NCI-H510A treated with DMSO at 0.1 percent for 48 hours (cell line): ENCODE measurements around the gene LRG1.
"Not testable (repeated sequence)": the region's sequence is repeated elsewhere in the genome, so short reads cannot be mapped to it uniquely, and the experiment has no call there.

Experiments
- DNase-seq: peaks from one replicate; lab custom pipeline; 2025; lab: John Stamatoyannopoulos, UW

The LRG1 gene

GRCh38 chr19:4553092-4553695, 13.4 kb upstream of the LRG1 start:
- DNase-seq = no peak

GRCh38 chr19:4552525-4552819, 12.6 kb upstream of the LRG1 start:
- no peak for DNase-seq

DNA sequence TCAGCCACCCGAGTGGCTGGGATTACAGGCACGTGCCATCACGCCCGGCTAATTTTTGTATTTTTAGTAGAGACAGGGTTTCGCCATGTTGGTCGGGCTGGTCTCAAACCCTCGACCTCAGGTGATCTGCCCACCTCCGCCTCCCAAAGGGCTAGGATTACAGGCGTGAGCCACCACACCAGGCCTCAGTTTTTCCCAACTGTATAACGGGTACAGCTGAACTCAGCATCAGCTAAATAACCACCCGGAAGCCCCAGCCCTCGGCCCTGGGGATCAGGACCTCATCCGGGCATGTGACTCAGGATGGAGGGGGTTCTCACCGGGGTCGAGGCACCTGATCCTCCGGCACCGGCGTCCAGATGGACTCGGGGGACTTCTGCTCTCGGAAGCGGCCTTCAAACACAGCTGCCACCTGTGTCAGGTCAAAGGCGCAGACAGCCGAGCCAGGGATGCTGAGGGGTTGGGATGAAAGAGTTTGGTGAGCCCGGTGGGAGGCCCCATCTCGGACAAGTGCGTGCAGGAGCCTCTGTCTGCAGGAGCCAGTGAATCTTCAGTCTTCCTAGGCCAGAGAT, 10.7 kb upstream of the LRG1 start:
- DNase-seq = no peak

- no peak for DNase-seq
These were observed 10.2 kb upstream of the LRG1 start for GRCh38 chr19:4550018-4550417.

- DNase-seq = no peak
These were observed 8.4 kb upstream of the LRG1 start for GRCh38 chr19:4548238-4548584.

DNA sequence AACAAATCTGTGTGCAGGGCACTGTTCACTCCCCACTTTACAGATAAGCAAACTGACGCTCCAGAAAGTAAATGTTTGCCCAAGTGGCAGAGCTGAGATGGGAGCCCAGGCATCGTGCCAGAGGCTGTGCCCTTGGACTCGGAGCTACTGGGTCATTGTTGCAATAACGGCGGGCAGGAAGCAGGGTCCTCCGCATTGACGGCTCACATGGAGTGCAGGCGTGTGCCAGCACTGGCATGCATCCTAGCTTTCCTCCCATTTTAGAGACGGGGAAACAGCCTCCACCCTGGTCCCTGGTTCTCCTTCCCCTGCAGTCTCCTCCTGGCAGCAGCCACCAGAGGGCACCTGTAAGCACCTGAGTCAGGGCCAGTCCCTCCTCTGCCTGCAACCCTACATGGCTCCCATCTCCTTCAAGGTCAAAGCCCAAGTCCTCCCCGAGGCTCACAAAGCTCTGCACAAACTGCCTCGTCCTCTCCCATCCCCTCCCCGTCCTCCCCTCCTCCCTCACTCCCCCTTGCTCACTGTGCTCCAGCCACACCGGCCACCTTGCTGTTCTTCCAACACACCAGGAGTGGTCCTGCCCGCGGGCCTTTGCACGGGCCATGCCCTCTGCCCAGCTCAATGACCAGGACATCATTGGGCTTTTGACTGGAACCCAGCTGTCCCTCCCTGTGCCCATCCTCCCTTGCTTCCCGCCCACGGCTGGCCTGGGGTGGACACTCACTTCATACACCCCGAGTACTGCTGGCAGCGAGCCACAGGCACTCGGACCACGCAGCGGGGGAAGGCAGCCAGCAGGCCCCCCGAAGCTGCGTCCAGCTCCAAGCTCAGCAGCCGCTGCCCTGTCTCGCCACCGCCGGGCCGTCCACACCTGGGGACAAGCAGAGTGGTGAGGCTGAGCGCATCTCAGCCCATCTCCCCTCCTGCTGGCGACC, 7.7 kb upstream of the LRG1 start:
- no peak for DNase-seq

- DNase-seq = no peak
These were observed 4.2 kb upstream of the LRG1 start for GRCh38 chr19:4543842-4544647.

DNA sequence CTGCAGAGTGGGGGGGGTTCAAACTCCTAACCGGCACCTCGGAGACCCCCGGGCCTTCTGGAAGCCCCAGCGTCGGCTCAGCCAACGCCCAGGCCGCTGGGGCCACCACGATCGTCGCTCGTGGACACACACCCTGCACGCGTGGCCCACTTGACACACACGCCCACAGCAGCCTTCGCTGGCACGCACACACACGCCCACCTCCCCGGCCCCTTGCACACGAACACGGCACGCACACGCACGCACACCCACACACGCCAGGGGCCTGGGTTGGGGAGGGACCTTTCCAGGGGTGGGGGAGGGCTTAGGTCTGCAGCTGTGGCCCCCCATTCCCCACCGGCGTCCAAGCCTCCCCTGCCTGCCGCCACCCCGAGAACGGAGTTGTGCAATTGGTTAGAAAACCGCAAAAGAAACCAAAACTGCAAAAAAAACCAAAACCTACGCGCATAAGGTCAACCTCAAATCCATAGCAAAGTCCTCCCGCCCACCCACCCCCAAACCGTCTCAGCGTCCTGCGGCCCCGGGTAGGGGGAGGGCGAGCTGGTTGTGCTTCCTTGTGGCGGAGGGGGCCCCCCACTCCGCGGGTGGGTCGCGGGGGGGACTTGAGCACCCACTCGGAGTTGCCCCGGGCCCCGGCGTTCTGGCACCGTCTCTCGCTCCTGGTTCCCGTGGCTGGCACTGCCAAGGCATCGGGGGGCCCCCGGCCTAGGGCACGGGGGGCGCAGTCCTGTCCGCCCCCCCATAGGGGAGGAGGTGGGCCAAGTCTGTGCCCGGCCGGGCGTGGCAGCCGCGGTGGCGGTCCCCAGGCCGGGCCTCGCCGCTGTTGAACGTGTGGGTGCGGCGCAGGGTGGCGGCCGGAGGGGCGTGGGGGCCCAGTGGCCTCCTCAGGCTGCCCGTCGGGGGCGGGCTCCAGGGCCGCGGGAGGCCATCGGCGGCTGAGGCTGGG, 3.3 kb upstream of the LRG1 start:
- DNase-seq = no peak

DNA sequence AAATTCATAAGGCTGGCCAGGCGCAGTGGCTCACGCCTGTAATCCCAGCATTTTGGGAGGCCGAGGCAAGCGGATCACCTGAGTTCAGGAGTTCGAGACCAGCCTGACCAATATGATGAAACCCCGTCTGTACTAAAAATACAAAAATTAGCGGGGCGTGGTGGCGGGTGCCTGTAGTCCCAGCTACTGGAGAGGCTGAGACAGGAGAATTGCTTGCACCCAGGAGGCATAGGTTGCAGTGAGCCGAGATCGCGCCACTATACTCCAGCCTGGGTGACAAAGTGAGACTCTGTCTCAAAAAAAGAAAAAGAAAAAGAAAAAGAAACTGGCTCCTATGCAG, 1.9 kb upstream of the LRG1 start:
- DNase-seq = not testable (repeated sequence)

DNA sequence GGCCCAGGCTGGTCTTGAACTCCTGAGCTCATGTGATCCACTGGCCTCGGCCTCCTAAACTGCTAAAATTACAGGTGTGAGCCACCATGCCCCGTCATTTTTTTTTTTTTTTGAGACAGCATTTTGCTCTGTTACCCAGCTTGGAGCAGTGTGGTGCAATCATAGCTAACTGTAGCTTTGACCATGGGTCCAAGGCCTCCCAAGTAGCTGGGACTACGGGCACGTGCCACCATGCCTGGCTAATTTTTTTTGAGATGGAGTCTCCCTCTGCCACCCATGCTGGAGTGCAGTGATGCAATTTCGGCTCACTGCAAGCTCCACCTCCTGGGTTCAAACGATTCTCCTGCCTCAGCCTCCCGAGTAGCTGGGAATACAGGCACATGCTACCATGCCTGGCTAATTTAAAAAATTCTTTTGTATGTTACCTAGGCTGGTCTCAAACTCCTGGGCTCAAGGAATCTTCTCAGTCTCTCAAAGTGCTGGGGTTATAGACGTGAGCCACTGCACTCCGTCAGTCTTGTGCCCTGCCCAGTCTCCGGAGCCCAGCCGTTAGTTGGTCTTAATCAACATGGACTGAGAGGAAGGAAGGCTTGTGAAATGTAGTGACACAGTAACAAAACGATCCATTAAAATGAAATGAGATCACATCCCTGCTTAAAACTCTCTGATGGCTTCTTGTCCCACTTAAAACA, 1.4 kb upstream of the LRG1 start:
- no peak for DNase-seq

- no peak for DNase-seq
These were observed 605 bp downstream of the LRG1 start for GRCh38 chr19:4539169-4539692.

DNA sequence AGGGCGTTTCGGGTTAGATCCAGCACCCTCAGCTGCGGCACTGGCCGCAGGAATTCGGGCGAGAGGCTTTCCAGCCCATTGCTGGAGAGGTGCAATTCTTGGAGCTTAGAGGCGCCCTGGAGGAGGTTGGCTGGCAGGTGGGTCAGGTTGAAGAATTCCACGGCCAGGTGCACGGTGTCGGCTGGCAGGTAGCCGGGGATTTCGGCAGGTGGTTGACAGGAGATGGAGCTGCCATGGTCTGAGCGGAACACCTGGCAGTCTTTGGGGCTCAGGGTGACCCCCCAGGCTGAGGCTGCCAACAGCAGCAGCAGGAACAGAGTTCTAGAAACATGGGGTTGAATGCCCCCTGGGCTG, 1.3 kb downstream of the LRG1 start:
- DNase-seq = peak; percentile 46

DNA sequence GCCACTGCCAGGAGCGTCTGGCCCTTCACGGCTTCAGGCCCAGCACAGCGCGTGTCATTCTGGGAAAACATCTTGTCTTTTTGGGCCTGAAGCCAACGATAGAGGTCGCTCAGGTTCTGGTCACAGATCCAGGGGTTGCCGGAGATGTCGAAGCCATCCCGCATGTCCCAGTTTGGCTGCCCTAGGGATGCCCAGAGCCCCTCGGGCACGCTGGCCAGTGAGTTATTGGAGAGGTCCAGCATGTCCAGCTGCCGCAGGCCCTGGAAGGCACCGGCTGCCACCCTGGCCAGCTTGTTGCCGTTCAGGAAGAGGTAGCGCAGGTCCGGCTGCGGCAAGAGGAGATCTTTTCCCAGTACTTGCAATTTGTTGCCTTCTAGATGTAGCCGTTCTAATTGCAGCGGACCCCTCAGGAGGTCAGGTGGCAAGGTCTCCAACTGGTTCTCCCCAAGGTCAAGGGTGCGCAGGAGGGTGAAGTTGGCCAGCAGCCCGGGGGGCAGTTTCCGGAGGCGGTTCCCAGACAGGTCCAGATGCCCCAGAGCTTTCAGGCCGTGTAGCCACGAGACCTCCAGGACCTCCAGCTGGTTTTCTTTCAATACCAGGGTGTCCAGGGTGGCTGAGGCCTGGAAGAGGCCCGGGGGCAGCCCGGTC, 1.8 kb downstream of the LRG1 start:
- DNase-seq = no peak

DNA sequence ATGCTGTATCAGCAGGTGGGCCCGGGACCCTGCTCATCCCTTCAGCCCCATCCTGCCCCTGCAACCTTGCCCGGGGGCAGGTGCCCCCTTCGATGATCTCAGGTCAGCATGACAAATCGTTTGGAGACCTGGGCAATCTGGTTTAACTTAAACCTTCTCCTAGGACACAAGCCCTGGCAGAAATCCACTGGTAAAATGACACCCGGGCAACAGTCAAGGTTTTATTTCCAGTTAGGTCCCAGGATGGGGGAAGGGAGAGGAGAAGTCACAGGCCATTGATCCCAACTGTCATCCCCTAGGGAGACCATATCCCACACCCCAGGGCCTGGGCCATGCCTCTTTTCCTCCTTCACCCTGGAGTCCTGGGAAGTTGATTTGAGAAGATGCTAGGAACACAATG, 3.0 kb downstream of the LRG1 start:
- DNase-seq = peak; percentile 9

DNA sequence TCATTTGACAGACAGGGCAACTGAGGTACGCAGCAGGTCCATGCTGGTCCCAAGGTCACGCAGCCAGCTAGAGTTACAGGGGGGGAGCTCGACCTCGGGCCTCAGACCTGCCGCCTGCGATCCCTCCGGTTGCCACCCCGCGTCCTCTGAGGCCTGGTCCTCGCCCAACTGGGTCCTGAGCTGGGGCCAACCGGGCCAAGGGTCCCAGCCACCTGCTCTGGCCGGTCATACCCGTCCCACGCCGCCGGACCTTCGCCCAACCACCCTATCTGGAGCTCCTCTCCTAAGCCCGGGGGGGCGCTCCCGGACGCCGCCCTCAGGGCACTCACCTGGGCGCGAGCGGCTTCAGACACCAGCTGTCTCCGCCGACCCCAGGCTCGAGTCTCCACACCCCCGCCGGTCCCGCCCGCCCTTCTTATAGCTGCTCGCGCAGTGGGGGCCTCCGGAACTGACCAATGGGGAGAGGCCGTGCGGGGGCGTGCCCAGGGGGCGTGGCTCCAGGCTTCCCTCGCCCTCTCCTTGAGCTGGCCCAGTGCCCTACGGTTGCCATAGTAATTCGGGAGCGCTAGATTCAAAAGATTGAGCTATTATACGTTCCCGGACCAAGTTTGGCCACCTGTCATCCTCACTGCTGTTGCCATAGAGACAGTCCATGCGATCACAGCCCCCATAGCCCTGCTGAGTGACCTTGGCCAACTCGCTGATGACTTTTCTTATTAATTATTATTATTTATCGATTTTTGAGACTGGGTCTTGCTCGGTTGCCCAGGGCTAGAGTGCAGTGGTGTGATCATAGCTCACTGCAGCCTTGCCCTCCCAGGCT, 4.8 kb downstream of the LRG1 start, which contains the start of gene PLIN5:
PLIN5 (minus strand) TSS at position 389 of the 823 bp plus-strand sequence. CDS start 1,150 bp downstream, outside the sequence.
- DNase-seq = peak; percentile 82

DNA sequence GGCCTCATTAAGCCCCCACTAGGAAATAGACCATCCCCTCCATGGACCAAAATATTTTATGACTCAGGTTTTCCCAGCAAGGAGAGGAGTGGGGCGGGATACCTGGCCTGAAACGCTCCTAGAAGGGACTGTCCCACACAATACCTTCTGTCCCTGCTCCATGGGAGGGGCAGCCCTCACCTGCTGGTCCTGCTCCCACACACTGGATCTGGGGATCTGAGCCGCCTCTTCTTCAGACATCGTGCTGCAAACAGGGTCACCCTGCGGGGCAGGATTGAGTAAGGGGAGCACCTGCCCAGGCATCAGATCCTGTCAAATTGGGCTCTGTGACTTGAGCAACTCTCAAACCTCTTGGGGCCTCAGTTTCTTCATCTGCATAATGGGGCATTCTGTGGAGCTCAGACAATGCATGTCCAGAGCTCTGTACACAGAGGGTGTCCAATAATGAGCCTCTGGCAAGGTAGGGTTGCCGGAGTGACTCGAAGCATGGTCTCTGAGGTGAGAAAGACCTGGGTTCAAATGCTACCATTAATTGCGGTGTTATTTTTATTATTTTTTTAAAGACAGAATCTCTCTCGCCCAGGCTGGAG, 5.9 kb downstream of the LRG1 start:
- no peak for DNase-seq

GRCh38 chr19:4533334-4533733, 6.5 kb downstream of the LRG1 start:
- DNase-seq = no peak

- no peak for DNase-seq
These were observed 8.2 kb downstream of the LRG1 start for GRCh38 chr19:4531562-4532165.
